GM21737 (cell line): ENCODE data around the gene NUDT1.
A peak's percentile ranks its signal among the peaks of the same experiment; 100 is the strongest.

ENCODE experiments used
- ATAC-seq: cut with Tn5 transposase; IDR thresholded peaks from one replicate; pipeline ENCODE4 v1.9.1; 2021; ENCODE audit warnings: mild to moderate bottlenecking, moderate library complexity; ENCODE audit not compliant: unreplicated experiment

The NUDT1 gene

GRCh38 chr7:2295936-2296620, 54.1 kb downstream of the NUDT1 start:
- no peak for ATAC-seq

DNA sequence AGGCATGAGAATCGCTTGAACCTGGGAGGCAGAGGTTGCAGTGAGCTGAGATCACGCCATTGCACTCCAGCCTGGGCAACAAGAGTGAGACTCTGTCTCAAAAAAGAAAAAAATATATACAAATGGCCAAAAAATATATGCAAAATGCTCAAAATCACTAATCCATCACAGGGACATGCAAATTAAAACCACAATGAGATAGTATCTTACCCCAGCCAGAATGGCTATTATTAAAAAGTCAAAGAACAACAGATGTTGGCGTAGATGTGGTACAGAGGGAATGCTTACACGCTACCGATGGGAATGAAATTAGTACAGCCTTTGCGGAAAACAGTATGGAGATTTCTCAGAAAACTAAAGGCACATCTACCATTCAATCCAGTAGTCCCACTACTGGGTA, 54.8 kb downstream of the NUDT1 start:
- no peak for ATAC-seq

DNA sequence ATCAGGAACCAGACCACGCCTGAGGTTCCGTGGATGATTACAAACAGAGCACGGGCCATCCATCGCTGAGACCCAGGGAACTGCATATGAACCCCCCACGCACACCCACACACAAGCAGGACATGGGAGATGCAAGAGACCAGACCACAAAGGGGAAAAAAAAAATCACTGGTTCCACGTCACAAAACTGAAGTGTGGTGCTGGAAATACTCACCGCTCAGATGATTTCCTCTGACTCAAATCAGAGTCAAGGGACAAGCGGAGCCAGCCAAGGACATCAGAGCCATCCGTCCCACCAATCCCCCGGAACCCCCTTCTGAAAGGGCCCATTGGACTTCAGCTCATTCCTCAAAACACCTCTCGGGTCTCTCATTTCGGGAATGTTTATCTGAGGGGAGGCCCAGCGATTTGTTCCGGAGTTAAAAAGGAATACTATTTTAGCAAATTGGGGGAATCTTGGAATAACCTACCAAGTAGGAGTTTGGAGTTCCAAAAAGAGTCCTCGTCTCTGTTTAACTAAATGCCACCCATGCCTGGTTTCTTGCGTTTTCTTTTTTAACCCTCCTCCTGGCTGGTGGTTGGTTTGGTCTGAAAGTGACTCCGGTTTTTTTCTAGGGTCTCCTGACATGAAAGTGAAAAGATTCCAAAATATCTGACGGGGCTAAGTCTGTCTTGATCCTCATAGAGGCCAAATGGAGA, 57.3 kb downstream of the NUDT1 start:
- peak; percentile 41 for ATAC-seq

DNA sequence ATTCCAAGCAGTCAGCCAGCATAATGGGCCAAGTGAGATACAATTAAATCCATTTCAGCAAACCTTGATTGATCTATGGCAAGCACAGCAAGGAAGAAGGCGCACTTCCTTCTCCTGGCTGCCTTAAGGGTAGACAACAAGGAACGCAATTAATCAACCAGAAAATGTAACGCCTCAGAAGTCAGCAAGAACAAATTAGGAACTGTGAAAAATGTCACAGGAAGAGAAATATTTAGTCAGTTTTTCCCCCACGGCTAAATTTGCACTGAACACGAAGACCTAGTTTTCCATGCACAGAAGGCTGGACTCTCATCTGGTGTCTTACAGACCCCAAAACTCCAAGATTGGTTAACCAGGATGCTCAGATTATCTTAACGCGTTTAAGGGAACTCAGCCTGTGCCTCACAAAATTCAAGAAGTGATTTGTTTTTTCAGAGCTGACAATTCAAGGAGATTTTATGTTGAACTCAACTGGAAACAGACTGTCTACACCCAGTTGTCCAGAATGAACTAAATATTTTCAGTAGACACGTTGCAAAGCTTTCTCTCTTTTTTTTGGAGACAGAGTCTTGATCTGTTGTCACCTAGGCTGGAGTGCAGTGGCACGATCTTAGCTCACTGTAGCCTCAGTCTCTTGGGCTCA, 58.0 kb downstream of the NUDT1 start:
- peak; percentile 36 for ATAC-seq
